Stimulated activated CD4-positive, alpha-beta T cell treated with anti-CD3 and anti-CD28 coated beads, Interleukin-4, amount 100 ng/mL, for 48 hours (primary cell): ENCODE measurements around the gene HEXD.
"Not testable (repeated sequence)": the region's sequence is repeated elsewhere in the genome, so short reads cannot be mapped to it uniquely, and the experiment has no call there.

Experiments used
- DNase-seq, 2 donors: peaks; one replicate each; pipeline ENCODE4 v3.0.0-alpha.2; 2020; ENCODE audit warnings: low read depth in 2 of 2

HEXD gene

GRCh38 chr17:82382220-82382932 lies 35.8 kb upstream of the HEXD start:
- not testable (repeated sequence) for DNase-seq

- no peak for DNase-seq
These were observed 35.3 kb upstream of the HEXD start for GRCh38 chr17:82382933-82383255.

- no peak for DNase-seq
These were observed 34.7 kb upstream of the HEXD start for GRCh38 chr17:82383411-82383810.

- DNase-seq, result no peak
These were observed 34.0 kb upstream of the HEXD start for GRCh38 chr17:82384051-82384729.

GRCh38 chr17:82384730-82385481 lies 33.2 kb upstream of the HEXD start:
- DNase-seq, result no peak

- no peak for DNase-seq
These were observed 32.4 kb upstream of the HEXD start for GRCh38 chr17:82385559-82386254.

GRCh38 chr17:82386255-82386831 lies 31.8 kb upstream of the HEXD start:
- DNase-seq, result no peak

- DNase-seq, result no peak
These were observed 31.1 kb upstream of the HEXD start for GRCh38 chr17:82386881-82387704.

GRCh38 chr17:82387705-82388106 lies 30.4 kb upstream of the HEXD start:
- no peak for DNase-seq

GRCh38 chr17:82388223-82388921 lies 29.8 kb upstream of the HEXD start:
- no peak for DNase-seq

GRCh38 chr17:82388922-82389283 lies 29.2 kb upstream of the HEXD start:
- no peak for DNase-seq

- no peak for DNase-seq
These were observed 28.8 kb upstream of the HEXD start for GRCh38 chr17:82389379-82389778.

- DNase-seq, result no peak
These were observed 27.9 kb upstream of the HEXD start for GRCh38 chr17:82390015-82390859.

GRCh38 chr17:82390860-82391435 lies 27.2 kb upstream of the HEXD start:
- no peak for DNase-seq

- DNase-seq, result no peak
These were observed 26.6 kb upstream of the HEXD start for GRCh38 chr17:82391496-82392066.

GRCh38 chr17:82392209-82392920 lies 25.8 kb upstream of the HEXD start:
- no peak for DNase-seq

GRCh38 chr17:82392941-82393340 lies 25.2 kb upstream of the HEXD start:
- DNase-seq, result no peak

GRCh38 chr17:82394278-82394677 lies 23.9 kb upstream of the HEXD start:
- no peak for DNase-seq
